Ureter (tissue), 1 donor: ENCODE results near the gene TANC1. TPM values are rescaled to one million over a fixed set of nuclear protein-coding genes. Genes with fewer than 3 reads are reported as not detected.

Experiments
- DNase-seq: peaks from one replicate; pipeline ENCODE4 v3.0.0-alpha.2; 2020; ENCODE audit warnings: low spot score
- total RNA-seq: library from RNA; stranded (reverse); gene quantifications from one replicate; pipeline ENCODE4 v1.2.4, GENCODE V29; 2023
- donor health status: DM: yes; HTN: yes; CAD: no.

TANC1 gene
- total RNA-seq, 1 donor from 2014 or later, result 62.9 TPM

DNA sequence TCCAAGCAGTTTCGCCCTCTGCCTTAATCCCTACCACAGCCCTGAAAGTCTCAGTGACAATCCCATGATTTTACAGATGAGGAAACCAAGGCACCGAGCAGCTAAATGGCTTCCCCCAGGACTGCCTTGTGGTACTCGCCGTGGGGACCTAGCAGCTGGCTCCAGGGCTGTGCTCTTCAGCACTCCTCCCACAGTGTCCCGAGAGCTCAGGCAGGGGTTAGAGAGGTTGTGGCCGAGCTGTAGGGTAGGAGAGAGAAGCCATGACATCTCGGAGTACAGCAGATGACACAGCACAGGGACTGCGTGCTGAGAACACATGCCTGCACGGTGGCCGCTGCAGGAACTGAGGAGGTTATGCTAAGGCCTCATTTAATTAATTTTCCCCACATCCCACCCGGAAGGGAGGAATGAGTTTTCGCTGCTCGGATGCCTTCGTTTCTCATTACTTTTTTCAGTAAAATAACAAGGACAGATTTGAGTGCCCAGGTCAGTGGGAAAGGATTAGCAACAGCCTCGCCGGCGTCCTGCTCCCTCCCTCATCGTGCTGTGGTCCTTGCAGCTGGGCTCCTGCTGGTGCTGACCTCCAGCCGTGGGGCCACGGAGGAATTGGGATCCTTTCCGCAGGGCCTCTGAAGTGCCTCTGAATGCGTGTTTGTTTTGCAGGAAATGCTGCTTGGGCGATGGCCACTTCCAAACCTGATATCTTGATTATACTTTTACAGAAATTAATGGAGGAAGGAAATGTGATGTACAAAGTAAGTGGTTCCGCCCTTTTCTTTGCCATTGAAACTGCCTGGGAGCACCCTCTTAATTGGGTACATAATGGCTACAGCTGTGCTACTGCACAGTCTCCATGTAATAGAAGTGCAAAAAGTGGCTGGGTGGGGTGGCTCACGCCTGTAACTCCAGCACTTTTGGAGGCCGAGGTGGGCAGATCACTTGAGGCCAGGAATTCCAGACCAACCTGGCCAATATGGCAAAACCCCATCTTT lies 256.9 kb downstream of the TANC1 start:
- no peak for DNase-seq

DNA sequence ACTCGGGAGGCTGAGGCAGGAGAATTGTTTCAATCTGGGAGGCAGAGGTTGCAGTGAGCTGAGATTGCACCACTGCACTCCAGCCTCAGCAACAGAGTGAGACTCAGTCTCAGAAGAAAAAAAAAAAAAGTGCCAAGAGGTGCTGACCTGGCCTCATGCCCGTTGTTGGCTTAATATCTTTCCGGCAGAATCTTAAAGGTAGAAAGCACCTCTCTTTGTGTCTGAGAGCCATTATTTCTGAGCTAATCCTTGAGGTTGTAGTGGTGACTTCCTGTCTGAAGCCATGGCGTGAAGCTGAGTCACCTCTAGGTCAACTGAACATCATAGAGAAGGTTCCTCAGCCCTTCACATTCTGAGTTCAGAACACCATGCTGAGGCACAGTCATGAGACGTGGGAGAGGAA lies 257.6 kb downstream of the TANC1 start:
- DNase-seq, result no peak

DNA sequence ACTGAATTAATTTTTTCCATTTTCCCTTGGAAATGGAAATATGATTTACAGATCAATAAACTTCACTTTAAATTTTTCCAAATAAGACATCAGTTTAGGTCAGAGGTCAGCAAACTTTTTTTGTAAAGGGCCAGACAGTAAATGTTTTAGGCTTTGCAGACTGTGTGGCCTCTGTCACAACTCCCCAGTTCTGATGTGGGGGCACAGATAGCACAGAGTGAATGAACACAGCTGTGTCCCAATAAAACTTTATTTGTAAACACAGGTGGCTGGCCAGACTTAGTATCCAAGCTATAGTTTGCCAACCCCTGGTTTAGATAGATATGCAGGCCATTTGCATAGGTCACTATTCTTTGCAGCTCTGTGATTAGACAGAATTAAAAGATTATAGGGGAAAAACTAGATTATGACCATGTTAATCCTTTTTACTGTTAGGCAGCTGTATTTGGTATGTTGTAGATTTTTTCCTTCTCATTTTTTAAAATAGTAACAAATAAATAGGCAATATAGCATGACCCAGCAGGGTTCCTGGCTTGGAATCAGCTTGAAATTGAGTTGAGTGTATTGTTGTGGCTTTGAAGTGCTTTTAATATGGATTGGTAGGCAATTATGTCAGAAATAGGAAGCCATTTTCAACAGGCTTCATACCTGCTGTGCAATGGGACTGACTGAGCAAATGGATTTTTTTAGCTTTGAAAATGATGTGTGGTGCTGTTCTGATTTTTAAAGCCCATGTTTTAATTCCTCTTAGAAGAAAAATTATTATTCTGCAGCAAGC lies 258.4 kb downstream of the TANC1 start:
- no peak for DNase-seq

DNA sequence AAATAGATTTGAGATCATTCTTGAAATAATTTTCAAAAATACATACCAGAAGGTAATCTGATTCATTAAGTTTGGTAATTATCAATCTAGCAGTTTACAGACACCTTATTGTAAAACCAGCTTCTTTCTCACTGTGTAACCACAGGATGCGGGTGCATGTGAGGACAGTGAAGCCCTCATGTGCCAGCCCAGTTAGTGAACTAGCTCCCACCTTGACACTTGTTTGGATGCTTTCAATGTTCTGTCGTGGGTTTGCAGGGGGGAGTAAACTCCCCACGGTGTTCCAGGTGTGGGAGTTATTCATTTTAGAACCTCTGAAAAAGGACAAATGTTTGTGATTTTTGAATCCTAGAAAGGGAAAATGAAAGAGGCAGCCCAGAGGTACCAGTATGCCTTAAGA lies 259.0 kb downstream of the TANC1 start:
- DNase-seq, result no peak

DNA sequence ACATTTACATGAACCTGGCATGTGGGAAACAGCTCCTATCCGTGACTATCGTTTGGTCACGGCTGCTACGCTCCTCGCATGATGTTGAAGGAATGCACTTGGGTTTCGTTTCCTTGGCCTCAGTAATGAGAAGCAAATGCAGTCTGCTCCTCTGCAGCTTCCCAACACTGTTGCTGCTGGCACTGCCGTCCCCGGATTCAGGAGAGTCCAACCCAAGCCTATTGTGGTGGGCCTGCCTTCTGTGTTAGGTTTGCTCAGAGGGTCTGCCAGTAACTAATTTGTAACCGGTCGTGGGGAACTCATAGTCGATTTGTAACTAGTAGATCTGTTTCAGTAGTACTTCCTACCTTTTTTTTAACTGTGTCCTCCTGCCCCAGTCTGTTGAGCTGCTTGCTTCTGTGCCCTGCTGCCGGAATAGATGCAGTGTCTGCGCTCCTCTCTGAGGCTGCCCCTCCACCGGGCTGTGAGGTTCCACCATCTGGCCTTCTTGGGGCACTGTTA lies 259.7 kb downstream of the TANC1 start:
- no peak for DNase-seq

DNA sequence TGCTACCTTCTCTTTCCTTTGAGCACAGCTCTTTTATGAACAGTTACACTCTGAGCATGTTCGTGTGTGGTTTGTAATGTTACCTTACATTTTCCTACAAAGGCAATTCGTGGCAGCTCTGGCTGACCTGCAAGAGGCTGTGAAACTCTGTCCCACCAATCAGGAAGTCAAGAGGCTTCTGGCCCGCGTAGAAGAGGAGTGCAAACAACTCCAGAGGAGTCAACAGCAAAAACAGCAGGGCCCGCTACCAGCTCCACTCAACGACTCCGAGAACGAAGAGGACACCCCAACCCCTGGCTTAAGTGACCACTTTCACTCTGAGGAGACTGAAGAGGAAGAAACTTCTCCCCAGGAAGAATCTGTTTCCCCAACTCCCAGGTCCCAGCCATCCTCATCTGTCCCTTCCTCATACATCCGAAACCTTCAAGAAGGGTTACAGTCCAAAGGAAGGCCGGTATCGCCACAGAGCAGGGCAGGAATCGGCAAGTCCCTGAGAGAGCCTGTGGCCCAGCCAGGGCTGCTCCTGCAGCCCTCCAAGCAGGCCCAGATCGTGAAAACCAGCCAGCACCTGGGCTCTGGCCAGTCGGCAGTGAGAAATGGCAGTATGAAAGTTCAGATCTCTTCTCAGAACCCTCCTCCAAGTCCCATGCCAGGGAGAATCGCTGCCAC lies 261.2 kb downstream of the TANC1 start:
- no peak for DNase-seq

DNA sequence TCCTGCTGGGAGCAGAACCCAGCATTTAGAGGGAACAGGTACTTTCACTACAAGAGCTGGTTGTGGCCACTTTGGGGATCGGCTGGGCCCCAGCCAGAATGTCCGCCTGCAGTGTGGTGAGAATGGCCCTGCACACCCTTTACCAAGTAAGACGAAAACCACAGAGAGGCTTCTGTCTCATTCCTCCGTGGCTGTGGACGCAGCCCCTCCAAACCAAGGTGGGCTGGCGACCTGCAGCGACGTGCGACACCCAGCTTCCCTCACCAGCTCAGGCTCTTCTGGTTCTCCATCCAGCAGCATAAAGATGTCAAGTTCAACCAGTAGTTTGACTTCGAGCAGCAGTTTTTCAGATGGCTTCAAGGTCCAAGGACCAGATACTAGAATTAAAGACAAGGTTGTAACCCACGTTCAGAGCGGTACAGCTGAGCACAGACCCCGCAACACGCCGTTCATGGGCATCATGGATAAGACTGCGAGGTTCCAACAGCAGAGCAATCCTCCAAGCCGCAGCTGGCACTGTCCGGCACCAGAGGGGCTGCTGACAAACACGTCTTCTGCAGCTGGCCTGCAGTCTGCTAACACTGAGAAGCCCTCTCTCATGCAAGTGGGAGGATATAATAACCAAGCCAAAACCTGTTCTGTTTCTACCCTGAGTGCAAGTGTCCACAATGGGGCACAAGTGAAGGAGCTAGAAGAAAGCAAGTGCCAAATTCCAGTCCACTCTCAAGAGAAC lies 261.9 kb downstream of the TANC1 start:
- no peak for DNase-seq

DNA sequence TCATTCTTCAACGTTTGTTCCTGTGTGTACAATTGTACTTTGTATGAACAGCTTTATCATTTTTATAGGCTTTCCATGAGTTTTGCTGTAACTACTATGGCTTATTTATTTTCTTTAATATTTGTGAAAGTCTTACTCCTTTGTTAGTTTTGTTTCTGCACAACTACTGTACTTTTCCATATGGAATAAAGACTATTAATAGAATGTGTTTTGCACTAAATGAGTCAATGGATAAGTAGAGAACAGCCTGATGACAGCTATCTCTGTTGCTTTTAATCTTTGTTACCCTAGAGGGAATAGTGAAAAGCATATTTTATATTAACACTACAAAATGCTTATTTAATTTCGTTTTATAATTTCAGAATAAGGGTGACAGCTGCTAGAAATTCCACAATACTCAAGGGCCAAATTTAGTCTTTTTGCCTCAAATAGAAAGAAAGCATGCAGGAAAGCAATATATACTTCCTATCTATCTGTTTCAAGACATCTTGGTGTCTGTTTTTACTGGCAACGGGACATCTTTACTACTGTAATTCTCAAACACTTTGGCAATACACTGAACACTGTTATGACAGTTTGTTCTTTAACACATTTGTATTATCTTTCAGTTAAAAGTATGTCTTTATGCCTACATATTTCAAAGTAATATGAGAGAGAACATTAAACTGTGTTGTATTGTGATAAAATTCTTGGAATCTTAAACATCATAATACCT lies 264.2 kb downstream of the TANC1 start:
- DNase-seq, result no peak

DNA sequence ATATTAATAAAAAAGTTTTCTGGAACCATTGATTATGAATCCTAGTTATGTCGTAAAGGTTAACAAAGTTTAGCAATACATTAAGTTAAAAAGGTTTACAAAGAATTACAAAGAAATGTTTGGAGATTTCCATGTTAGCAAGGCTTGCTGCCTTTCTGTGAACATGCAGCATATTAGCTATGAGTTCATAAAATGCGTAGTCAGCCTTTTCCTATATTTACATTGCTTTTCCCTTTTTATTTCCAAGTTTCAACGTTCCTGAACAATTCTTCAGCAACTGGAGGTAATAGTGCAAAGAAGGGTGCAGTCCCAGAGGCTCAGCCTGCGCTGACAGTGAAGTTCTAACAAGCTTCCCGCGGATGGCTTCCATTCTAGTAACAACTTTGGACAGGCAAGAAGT lies 266.4 kb downstream of the TANC1 start:
- no peak for DNase-seq

DNA sequence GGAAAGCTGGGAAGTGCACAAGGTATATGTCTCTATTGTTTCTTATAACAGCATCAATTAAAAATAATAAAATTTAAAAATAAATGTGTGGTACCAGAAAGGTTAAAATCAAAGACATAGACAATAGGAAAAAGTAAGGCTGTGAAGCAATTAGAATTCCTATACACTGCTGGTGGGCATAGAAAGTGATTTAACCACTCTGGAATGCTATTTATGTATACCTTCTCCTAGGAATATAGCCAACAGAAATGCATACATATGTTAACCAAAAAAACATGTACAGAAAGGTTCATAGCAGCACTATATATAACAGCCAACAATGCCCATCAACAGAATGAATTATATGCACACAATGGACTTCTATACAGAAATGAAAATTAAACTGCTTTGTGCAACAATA lies 275.1 kb downstream of the TANC1 start:
- DNase-seq, result no peak

DNA sequence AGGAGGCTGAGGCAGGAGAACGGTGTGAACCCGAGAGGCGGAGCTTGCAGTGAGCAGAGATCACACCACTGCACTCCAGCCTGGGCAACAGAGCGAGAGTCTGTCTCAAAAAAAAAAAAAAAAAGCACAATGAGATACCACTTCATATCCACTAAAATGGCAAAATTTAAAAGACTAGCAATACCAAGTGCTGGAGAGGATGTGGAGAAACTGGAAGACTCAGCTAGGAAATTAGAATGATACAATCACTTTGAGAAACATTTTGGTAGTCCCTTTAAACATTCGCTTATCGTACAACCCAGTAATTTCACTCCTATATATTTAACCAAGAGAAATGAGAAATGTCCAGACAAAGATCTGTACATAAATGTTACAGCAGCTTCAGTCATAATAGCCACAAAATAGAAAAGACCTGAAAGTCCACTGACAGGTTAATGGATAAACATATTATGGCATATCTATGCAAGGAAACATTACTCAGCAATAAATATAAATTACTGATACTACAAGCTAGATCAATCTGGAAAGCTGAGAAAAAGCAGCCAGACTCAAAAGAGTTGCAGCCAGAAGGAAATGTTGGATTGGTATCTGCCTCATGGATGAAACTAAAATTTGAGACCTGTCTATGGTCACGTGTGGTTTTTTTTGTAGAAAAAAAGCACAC lies 278.0 kb downstream of the TANC1 start:
- DNase-seq, result no peak

DNA sequence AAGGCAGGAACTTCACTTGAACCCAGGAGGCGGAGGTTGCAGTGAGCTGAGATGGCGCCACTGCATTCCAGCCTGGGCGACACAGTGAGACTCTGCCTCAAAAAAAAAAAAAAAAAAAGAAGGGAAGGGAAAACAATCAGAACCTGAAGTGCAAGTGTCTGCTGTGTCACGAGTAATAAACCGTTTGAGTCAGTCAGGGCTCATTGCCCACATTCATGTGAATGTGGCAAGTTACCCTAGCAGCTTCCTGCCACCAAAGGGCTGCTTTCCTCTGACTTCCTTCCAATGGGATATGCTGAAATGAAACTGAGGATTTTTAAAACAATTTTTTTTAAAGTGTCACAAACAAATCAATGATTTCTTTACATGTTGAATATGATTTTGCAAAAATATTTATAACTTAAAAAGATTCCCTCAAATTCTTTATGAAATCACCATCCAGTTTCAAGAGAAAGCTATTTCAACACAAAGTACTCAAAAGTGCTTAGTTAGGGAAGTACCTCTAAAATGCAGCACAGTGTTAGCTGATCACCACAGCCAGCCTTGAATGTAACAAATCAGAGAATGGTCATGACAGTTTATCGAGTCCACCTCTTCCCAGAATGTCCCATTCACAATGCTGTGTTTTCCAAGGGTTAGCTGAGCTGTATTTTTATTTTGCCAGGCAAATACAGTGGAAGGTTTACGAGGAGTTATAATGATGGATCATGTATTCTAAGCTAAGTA lies 281.7 kb downstream of the TANC1 start:
- peak; percentile 71 for DNase-seq

DNA sequence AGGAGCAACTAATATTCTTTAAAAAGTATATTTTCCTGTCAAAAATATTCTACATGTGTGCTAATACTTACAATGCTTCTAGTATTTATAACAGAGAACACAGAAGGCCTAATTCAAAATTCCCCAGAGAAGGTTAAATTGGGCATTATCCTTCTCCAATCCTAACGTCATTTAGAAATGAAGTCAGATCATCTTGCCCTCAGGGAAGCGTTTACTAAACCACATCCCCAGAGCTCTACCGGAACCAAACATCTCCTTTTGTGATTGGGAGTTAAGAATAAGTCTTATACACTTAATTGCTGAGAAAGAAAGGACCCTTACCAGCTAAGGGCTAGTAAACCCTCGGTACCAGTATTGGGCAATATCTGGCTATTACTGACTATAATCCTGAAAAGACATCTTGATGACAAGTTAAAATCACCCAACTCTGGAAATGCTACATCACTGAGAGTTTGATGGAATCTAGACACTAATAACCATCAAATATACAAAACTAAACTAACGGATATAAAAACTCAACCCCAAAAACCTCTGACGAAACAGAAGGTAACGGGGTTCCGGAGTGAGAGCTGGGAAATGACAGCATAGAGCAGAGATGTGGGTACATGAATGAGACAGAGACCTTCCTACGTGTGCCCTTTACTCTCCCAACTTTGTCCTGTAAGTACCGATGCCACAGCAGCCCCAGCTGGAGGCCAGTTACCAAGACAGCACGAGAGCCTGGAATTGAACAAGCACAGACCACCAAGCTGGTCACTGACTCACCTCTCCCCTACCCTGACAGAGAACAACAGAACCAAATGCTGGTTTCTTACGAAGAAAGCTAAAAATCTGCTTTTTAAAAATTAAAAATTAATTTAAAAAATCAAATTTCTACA lies 283.1 kb downstream of the TANC1 start:
- no peak for DNase-seq

DNA sequence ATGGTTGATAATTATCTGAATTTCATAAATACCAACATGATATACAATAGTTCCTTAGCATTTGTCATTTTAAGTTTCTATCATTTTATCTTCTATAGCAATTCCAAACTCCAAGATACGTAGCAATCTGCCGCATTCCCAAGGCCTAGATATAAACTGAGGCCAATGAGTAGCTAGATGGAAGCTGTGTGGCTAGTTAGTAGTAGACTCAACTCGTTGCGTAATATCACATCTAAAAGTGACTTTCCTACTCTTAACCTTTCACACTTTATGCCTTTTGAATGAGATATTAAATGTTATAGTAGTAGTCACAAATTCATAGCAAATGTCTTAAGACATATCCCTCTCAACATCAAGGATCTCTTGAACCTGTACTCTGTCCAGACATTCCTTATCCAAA lies 284.5 kb downstream of the TANC1 start:
- DNase-seq, result no peak

DNA sequence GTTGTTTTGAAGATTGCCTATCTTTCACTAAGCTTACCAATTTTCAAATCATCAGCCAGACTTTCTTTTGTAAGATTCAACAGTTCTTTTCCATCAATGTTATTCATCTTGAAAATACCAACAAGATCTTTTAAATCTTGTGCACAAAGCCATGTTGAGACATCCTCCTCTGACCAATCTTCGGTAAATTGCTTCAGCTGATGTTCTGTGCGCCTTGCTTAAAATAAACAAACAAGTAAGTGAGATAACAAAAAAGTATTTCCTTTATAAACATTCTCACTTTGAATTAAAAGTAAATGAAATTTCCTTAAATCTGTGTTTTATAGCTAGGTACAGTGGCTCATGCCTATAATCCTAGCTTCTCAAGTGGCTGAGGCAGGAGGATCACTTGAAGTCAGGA lies 287.7 kb downstream of the TANC1 start:
- no peak for DNase-seq

DNA sequence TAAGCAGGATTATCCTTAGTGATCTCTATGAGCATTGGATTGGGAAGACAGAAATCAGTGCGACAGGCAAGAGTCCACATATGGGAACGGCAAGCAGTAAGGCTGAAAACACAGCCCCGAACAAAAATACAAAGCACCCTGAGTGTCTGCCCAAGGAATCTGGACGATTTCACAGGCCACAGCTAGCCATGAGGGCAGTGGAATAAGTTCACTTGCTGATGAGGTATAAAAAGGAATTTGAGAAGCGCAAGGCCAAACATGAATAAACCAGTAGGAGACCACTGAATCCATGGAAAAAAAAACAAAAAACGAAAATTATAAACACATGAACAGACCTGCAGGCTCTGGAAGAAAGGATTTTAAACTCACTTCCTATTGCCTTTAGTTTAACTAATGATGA lies 293.8 kb downstream of the TANC1 start:
- DNase-seq, result no peak

DNA sequence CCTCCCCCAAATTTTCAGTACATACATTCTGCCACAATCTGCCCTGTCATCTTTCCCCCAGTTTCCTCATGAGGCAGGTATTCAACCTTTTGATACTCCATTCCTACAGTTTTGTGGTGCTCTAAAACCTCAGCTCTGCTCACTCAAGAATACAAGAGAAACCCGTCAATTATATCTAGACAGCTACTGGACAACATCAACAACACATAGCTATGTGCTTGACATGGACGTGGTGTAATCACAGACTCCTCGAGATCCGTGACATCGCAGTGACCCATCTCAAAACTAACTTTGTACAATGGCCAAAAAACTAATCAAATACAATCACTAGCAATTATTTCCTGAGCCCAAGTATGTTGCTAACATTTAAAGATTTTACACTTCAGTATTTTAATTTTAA lies 294.5 kb downstream of the TANC1 start:
- DNase-seq, result no peak

DNA sequence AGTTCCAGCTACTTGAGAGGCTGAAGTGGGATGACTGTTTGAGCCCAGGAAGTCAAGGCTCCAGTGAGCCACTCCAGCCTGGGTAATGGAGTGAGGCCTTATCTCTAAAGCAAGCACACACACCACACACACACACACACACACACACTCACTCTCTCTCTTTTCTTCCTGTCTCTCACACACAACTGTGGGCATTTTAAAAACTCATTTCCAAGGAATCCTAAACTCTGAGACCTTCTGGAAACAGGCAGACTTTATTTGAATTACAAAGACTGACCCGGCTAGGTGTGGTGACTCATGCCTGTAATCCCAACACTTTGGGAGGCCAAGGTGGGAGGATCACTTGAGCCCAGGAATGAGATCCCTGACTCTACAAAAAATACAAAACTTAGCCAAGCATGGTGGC lies 296.7 kb downstream of the TANC1 start:
- DNase-seq, result no peak

DNA sequence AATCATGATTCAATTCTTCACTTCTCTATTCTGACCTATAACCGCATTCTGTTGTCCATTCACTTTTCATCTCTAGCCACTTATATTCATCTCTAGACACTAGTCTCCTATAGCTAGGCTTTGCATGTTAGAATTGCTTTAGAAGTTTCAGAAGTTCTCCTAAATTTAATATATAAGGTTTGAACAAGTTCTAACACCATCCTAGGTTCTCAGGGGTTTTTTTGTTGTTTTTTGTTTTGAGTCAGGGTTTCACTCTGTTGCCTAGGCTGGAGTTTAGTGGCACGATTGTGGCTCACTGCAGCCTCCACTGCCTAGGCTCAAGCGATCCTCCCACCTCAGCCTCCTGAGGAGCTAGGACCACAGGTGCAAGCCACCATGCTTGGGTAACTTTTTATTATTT lies 298.1 kb downstream of the TANC1 start:
- DNase-seq, result no peak
